ENCODE results near the gene EPHB4.

DNA sequence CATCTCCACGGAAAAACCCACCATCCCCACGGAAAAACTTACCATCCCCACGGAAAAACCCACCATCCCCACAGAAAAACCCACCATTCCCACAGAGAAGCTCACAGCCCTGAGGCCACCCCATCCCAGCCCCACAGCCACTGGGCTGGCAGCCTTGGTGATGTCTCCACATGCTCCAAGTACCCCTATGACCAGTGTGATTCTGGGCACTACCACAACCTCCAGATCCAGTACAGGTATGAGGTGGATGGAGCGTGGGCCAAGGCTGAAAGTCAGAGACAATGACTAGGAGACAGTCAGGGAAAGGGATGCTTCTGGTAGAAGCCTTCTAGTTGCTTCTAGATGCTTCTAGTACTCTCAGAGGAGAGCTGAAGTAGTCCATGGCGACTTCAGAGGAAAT lies 74.3 kb downstream of the EPHB4 start:
- TF ChIP-seq, protein P1, sequence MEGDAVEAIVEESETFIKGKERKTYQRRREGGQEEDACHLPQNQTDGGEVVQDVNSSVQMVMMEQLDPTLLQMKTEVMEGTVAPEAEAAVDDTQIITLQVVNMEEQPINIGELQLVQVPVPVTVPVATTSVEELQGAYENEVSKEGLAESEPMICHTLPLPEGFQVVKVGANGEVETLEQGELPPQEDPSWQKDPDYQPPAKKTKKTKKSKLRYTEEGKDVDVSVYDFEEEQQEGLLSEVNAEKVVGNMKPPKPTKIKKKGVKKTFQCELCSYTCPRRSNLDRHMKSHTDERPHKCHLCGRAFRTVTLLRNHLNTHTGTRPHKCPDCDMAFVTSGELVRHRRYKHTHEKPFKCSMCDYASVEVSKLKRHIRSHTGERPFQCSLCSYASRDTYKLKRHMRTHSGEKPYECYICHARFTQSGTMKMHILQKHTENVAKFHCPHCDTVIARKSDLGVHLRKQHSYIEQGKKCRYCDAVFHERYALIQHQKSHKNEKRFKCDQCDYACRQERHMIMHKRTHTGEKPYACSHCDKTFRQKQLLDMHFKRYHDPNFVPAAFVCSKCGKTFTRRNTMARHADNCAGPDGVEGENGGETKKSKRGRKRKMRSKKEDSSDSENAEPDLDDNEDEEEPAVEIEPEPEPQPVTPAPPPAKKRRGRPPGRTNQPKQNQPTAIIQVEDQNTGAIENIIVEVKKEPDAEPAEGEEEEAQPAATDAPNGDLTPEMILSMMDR (IDR thresholded peaks at IDR 0.05 in 2 of 3, conservative IDR thresholded peaks at IDR 0.05 in 1 of 3; ENCODE audit: control insufficient read depth in 2 of 3, extremely low read depth in 1 of 3, insufficient read depth in 1 of 3, low read depth in 3 of 3, low read length in 3 of 3): no peak
- no peak for TF ChIP-seq SIX5 (IDR thresholded peaks at IDR 0.05; ENCODE audit: low read depth, low read length, severe bottlenecking)
- no peak for TF ChIP-seq JUNB (IDR thresholded peaks at IDR 0.05)
- no peak for TF ChIP-seq CBFB (IDR thresholded peaks at IDR 0.05; ENCODE audit: low read depth)
- no peak for TF ChIP-seq EZH2 (IDR thresholded peaks at IDR 0.05; ENCODE audit: borderline replicate concordance, control insufficient read depth, low read depth, low read length)
- TF ChIP-seq, protein P2, sequence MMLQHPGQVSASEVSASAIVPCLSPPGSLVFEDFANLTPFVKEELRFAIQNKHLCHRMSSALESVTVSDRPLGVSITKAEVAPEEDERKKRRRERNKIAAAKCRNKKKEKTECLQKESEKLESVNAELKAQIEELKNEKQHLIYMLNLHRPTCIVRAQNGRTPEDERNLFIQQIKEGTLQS (IDR thresholded peaks at IDR 0.05; ENCODE audit: borderline replicate concordance, extremely low read depth, low read depth, low read length): no peak
- TF ChIP-seq, protein P3, sequence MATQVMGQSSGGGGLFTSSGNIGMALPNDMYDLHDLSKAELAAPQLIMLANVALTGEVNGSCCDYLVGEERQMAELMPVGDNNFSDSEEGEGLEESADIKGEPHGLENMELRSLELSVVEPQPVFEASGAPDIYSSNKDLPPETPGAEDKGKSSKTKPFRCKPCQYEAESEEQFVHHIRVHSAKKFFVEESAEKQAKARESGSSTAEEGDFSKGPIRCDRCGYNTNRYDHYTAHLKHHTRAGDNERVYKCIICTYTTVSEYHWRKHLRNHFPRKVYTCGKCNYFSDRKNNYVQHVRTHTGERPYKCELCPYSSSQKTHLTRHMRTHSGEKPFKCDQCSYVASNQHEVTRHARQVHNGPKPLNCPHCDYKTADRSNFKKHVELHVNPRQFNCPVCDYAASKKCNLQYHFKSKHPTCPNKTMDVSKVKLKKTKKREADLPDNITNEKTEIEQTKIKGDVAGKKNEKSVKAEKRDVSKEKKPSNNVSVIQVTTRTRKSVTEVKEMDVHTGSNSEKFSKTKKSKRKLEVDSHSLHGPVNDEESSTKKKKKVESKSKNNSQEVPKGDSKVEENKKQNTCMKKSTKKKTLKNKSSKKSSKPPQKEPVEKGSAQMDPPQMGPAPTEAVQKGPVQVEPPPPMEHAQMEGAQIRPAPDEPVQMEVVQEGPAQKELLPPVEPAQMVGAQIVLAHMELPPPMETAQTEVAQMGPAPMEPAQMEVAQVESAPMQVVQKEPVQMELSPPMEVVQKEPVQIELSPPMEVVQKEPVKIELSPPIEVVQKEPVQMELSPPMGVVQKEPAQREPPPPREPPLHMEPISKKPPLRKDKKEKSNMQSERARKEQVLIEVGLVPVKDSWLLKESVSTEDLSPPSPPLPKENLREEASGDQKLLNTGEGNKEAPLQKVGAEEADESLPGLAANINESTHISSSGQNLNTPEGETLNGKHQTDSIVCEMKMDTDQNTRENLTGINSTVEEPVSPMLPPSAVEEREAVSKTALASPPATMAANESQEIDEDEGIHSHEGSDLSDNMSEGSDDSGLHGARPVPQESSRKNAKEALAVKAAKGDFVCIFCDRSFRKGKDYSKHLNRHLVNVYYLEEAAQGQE (IDR thresholded peaks at IDR 0.05; ENCODE audit: low read depth, low read length): no peak
- TF ChIP-seq STAT1 (conservative IDR thresholded peaks at IDR 0.05): no peak
- no peak for TF ChIP-seq GATAD2B (conservative IDR thresholded peaks at IDR 0.05; ENCODE audit: low read depth)
- no peak for TF ChIP-seq BHLHE40 (IDR thresholded peaks at IDR 0.05; ENCODE audit: borderline replicate concordance in 1 of 2, low read depth in 2 of 2, low read length in 1 of 2)
